GM03348 (cell line): ENCODE data around the gene TRIOBP.
"Not testable (repeated sequence)": the region's sequence is repeated elsewhere in the genome, so short reads cannot be mapped to it uniquely, and the experiment has no call there.

Experiments used
- DNase-seq: peaks from one replicate; pipeline ENCODE4 v3.0.0; 2012; ENCODE audit warnings: low spot score

Gene TRIOBP

DNA sequence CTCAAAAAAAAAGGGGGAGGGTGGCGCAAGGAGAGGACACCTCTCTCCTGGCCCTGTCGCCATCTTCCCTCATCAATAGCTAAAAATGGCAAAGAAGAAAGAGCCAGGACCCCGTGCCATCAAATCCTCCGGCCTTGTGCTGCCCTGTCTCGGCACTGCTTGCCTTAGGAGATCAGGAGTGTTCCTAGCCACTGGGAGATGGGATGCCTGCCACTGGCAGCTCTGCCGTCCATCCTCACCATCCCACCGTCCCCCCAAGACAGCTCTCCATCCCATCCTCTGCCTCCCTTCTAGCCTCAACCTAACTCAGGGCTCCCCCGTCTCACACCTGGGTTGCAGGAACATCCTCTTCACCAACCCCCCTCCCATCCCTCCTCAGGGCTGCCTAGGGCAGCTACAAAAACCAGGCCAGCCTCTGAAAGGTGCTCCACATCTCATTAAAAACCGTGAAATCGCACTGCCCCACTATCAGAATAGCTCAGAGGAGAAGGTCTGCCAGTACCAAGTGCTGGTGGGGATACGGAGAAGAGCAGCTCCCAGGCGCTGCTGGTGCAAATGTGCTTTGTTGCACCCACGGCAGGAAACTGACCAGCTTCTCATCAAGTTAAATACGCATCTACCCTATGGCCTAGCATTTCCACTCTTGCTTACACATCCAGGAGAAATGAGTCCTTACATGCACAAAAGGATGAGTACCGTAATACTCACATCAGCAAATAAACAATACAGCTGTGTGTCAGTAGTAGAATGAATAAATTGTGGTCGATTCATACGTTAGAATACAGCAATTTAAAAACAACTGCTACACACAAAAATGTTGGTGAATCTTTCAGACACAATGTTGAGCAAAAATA lies 79.2 kb downstream of the TRIOBP start:
- no peak for DNase-seq

DNA sequence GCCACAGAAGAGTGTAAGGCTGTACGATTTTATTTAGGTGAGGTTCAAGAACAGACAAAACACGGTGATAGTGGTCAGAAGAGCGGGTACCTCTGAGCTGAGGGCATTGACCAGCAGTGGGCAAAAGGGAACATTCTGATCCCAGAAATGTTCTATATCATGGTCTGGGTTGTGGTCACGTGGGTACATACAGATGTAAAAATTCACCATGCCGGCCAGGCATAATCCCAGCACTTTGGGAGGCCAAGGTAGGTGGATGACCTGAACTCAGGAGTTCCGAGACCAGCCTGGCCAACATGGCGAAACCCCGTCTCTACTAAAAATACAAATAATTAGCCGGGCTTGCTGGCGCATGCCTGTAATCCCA lies 79.8 kb downstream of the TRIOBP start:
- no peak for DNase-seq

DNA sequence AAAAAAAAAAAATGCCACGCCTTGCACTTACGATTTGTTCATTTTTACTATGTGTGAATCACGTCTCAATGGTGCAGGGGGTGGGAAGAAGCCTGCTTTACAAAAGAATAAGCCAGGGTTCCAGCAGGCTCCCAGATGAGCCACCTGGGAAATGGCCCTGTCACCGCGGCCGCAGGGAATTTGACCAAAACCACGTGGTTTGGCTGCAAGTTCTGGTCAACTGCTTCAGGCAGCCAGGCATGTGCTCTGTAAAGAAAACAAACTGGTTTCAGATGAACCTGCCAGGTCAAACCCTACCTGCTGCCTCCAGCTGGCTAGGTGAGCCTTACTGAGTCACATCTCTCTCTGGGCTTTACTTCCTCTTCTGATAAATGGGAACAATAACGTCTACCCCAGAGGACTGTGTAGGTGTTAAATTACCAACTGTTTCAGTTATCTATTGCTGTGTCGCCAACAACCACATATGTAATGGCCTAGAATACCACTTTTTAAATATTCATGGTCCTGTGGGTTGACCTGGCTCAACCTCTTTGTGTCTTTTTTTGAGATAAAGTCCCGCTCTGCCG lies 80.4 kb downstream of the TRIOBP start:
- peak; percentile 76 for DNase-seq

DNA sequence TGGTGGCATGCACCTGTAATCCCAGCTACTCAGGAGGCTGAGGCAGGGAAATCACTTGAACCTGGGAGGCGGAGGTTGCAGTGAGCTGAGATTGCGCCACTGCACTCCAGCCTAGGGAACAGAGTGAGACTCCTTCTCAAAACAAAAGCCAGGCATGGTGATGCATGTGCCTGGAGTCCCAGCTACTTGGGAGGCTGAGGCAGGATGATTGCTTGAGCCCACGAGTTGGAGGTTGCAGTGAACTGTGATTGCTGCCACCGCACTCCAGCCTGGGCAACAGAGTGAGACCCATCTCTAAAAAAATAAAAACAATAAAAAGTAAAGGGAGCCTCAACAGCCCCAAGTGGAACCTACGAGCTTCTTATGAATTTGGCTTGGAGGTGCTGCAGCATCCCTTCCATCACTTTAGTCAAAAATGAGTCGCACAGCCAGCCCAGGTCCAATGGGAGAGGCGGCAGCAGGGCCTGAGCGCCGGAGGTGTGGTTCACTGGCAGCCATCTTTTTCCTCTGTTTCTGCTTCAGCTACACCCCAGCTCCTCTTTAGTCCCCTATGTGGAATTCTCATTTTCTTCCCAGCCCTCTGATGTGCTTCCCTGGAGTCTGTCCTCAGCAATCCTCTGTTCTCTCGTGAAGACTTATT lies 81.6 kb downstream of the TRIOBP start:
- DNase-seq: no peak

DNA sequence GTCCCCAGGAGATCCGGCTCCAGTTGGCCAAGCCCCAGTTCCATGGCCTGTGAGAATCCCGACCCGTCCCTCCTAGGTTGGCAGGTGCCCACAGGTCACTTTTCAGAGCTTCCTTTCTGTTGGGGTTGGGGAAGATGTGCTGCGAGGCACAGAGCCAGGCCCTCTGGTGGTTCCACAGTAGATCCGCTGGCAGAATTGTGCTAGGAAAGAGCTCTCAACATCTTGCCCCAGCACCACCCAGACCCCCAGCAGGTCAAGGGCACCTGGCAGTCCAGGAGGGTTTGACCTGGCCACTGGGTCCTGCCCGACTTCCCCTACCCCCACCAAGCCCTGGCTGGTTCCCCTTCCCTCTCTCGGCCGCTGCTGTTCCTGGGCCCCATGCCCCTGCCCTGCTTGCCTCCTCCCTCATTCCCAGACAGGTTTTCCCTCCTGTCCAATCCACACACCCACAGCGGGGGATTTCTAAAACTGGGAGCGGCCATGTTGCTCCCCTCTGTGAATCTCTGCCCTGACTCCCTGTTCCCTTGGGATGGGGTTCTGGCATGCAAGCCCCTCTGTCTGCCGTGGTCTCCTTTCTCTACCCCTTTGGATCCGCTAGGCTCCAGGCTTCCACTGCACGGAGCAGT lies 84.7 kb downstream of the TRIOBP start:
- DNase-seq: no peak

DNA sequence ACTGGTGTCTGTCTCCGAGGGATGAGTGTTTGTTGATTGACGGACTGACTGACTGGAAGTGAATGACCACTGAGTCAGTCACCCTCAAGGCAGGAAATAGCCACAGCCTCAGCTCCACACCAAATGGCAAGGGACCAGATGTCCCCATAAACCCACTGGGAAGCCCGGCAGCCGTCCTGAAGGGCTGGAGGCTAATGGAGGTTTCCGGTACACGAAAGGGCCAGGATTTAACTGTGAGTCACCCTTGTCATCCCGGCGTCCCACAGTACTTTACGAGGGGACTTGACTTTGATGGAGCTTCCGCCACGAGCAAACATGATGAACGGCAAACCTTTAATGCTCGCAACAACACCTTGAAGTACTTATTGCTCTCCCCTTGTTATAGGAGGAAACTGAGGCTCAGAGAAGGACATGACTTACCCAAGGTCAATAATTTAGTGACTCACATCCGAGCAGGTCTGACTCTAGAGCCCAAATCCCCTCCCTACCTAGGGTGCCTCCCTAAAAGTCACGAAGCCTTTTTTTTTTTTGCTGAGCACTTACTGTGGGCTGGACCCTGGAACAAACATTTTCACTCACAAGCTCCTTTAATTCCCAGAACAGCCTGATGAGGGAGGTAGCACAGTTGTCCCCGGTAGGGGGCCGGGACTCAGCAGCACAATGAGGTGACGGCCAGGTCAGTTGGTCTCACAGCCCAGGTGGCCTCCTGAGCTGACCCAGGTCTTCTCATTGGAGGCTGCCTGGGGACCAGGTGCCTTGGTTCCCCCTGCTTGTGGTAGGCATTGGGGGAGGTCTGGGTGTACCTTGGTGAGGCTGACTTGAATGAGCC lies 85.7 kb downstream of the TRIOBP start:
- no peak for DNase-seq

DNA sequence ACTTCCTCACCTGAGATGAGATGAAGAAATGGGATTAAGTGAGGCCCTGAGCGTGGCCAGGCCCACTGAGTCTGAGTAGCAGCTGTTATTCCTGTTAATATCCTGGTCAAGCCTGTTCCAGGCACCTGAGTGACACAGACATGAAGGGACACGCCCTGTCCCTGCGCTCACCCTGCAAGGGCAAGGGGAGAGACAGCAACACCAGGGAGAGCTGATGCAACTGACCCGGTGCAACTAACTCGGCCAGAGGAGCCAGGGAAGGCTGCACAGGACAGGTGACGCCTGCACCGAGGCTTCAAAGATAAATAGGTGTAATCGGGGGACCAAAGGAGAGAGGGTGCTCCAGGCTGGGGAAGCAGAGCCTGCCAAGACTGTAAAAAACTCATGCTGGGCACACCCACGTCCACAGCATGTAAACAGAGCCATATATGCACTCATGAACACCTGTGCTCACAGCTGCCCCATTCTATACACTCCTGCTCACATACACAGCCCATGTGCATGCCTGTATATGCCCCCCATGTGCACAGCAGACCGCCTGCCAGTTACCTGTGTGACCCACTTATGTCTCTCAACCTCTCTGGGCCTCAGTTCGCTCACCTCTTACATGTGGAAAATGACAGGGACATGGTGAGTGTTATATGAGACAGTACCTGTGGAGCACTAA lies 88.1 kb downstream of the TRIOBP start:
- no peak for DNase-seq

DNA sequence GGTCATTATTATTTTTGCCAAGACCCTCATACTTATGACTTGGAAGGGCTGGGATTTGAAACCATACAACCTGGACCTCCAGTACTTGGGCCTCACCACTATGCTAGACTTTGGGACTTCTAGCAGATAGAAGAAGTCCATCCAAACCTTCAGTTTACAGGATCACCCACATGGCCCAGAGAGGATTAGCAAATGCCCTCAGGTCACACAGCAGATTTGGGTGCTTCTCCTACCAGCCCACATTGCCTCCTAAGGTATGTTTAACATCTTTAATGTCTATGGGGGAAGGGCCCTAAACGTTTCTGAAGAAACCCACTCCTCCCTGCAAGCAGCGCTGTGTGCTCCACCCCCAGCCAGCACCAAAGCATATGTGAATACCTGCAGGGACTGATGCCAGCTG lies 93.4 kb downstream of the TRIOBP start:
- no peak for DNase-seq

DNA sequence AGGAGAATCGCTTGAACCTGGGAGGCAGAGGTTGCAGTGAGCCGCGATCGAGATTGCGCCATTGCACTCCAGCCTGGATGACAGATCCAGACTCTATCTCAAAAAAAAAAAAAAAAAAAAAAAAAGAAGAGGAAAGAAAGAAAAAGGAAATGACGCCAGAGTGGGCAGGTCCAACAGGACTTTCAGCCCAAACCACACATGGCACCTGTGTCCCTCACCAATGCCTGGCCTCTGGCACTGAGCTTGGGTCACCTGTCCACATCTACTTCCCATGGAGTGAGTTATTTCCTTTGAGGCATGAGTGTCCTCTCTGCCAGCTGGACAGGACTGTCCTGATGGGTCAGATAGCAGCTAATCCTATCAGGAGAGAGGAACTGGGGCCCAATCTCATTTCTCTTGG lies 95.6 kb downstream of the TRIOBP start:
- no peak for DNase-seq

DNA sequence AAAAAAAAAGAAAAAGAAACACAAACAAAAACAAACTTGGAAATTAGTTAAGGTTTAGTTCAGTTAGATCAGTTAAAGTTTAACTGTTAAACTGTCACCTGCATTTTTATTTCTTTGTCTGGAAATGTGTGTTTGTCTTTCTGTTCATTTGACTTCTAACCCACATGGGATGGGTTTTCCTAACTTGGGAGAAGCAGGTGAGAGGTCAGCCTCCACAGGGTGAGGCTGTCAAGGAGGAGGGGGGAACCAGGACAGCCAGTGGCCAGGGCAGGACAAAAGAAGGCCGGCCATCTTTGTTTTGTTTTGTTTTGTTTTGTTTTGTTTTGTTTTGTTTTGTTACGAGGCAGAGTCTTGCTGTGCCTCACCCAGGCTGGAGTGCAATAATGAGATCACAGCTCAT lies 97.5 kb downstream of the TRIOBP start:
- DNase-seq: no peak

DNA sequence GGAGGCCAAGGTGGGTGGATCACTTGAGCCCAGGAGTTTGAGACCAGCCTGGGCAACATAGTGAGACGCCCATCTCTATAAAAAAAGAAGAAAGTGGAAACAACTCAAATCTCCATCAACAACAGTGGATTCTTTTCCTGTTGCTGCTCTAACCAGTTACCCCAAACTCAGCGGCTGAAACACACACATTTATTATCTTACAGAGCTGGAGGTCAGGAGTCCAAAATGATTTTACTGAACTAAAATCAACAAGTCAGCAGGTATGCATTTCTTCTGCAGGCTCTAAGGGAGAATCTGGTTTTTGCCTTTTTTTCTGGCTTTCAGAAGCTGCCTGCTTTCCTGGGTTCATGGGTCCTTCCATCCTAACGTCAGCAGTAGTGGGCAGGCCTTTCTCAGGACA lies 99.2 kb downstream of the TRIOBP start:
- DNase-seq: no peak

DNA sequence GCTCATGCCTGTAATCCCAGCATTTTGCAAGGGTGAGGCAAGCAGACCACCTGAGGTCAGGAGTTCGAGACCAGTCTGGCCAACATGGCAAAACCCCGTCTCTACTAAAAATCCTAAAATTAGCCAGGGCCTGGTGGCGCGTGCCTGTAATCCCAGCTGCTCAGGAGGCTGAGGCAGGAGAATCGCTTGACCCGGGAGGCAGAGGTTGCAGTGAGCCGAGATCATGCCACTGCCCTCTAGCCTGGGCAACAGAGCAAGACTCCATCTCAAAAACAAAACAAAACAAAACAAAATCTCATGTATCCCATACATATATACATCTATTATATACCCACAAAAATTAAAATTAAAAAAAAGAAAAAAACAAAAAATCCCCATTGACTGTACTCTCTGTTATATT lies 100.4 kb downstream of the TRIOBP start:
- DNase-seq: not testable (repeated sequence)

DNA sequence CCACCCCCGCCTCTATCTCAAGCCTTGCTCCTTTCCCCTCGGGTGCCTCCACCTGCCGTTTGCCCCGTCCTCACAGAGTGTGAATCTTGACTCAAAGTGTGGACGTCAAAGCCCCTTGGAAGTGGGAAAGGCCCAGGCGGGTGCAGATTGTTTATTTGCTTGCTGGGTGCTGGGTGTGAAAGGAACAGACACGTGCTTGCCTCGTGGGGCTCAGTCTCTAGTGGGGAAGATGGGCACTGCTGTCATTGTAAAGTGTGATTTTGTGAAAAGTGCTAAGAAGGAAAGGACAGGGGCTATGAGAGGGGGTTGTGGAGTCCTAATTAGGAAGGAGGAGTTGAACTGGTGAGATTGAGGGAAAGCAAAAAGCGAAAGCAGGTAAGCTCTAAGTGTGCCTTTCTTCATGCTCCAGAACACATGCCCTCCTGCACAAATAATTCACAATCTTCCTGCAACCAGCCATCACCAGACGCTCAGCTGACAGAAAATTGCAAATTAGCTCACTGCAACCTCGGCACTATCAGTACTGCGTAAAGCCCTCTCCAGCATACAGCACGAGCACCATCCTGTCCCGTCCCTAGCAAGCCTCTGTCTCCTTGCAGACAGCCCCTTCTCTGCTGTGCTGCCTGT lies 101.1 kb downstream of the TRIOBP start:
- no peak for DNase-seq

DNA sequence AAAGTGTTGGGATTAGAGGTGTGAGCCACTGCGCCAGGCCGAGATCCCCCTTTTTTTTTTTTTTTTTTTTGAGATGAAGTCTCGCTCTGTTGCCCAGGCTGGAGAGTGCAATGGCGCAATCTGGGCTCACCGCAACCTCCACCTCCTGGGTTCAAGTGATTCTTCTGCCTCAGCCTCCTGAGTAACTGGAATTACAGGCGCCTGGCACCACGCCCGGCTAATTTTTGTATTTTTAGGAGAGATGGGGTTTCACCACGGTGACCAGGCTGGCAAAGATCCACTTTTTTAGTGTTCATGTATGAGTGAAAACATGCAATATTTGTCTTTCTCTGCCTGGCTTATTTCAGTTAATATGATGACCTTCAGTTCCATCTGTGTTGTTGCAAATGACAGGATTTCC lies 103.1 kb downstream of the TRIOBP start:
- not testable (repeated sequence) for DNase-seq

DNA sequence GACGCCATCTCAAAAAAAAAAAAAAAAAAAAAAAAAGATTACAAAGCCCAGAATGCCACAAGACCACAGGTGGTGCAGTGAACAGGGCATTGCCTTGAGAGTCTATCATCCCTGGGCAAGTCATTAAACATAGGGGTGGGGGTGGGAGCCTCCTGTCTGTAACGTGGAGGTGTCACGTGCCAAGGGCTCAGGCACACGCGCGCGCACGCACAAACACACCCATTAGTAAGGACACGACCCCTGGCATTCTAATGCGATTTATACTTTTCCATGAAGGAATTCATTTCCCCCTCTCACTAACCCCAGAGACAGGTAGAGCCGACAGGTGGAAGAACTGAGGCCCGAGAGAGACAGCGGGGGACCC lies 105.1 kb downstream of the TRIOBP start:
- DNase-seq: no peak

DNA sequence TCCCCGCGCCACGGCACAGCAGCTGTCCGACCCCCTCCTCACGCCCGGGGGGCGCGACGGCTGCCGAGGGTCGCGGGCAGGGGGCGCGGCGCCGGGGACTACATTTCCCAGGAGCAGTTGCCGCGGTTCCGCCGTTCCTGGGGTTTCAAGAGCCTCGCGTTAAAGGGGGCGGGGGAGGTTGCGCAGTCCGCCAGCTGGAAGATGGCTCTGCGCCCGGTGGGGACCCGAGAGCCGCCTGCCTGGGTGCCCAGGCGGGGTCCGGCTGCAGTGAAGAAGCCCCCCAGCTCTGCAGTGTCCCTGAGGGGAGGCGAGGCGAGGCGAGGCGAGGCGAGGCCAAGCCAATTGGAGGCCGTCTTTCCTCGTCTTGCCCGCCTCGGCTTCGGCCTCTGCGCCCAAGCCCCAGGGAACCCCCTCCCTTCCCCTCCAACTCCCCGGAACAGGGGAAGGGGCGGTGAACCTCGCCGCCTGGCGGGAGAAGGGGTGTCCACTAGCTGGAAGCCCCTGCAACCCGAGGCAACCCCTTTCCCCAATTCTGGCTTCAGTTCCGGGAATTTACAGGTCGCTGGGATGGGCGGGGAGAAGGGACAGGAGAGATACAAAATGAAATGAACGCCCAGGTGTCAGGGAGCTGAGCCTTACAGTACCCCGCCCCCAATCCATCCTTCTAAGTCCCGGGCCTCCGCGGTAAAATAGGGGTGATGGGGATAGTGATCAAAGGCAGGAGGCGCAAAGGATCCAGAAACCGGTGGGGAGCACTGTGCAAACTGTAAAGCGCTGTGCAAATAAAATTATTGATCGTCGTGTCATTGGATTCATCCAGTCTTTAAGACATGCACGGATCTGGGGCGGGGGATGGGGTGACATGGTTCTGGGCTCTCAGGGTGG lies 105.7 kb downstream of the TRIOBP start:
- peak; percentile 78 for DNase-seq

DNA sequence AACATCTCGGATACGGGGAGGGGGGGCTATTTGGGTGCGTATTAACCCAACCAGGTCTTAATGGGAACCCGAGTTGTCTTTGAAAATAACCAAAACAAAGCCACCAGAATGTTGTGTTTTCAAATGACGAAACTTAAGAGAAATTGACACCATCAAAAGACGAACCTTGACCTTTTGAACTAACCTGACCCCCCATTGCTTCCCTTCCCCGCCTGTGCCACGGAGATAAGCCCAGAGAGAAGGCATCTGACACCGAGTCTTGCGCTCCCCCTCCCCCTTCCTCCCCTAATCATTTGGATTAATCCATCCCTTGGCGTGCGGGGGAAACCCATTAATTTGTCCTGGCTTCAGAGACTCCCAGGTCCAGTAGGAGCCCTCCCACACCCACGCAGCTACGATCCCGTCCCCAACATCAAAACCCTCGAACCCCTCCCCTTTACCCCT lies 106.4 kb downstream of the TRIOBP start:
- DNase-seq: no peak

DNA sequence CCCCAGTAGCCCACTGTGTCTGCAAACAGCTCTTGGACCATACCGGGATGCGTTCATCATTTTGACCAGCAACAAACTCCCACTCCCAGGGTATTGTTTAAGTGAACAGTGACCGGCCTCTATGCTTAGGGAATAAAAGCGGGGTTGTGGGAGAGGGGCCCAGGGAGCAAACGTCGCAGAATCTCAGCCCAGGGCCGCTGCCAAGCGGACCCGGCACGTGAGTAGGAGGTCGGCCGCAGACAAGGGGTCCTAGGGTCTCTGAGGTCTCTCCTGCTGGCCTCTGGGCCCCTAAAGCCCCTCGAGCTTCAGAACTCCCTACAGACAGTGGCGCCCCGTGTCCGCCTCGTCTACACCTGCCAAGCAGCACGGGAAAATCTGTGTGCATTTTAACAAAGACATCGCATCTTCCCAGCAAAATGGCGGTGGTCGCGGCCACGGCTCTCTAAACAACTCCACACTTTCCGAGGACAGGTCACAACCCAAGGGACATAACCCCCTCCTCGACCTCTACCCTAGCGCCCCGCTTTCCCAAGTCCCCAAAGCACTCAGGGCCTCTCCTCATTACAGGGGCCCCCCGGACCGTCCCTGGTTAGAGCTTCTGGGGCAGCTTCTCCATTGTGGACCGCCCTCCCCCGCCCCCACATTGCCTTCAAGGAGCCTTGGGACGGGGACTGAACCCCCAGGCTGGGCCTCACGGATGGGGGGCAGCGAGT lies 106.9 kb downstream of the TRIOBP start:
- no peak for DNase-seq

DNA sequence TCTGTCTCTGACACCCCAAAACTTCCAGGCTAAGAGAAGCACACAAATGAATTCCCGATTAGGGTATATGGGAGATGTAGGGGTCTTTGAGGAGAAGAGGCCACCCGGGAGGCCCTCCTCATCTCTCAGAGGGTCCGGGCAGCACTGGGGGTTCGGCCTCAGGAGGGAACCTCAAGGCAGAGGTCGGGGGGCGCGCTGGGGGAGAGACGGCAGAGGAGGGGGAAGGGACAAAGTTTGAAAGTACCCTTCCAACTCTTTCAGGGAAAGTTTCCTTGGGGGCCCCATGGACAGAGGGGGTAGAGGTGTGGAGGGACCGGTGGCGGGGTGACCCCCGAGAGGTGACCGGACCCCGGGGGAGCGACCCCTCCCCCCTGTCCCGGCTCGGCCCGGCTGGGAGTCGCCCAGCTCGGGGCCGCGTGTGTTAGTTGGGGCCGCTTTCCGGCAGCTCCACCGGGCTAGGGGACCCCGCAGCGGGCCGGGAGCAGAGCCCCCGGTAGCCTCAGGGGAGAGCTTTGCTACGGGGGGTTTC lies 107.6 kb downstream of the TRIOBP start:
- DNase-seq: peak; percentile 50
